SK-N-SH (cell line): ENCODE data around the gene HEY2. TPM values are rescaled to one million over a fixed set of nuclear protein-coding genes. Genes with fewer than 3 reads are reported as not detected.

Experiments
- CTCF ChIA-PET: fragments of 300-600, 350-600 bp; formaldehyde crosslinking; extraction: SDS; loops from one replicate; lab custom pipeline; 2021; lab: Yijun Ruan, JAX
- POLR2A ChIA-PET: fragments of 350-600 bp; sonication (Branson Sonifier 250); formaldehyde crosslinking; extraction: SDS; loops from one replicate; lab custom pipeline; 2020; ENCODE audit warnings: antibody characterized with exemption, inconsistent platforms; lab: Yijun Ruan, JAX
- DNase-seq: peaks from one replicate; pipeline ENCODE4 v3.0.0; 2012
- H2AFZ ChIP-seq: fragments of 200-600 bp; sonication (generic); 2 replicates; pipeline ENCODE4 v1.8.1; 2016; ENCODE audit warnings: antibody characterized with exemption, mild to moderate bottlenecking, low read depth
- H3F3A ChIP-seq: fragments of 200-600 bp; sonication (generic); replicated peaks from 2 replicates; pipeline ENCODE3; 2016; ENCODE audit warnings: antibody characterized with exemption, mild to moderate bottlenecking; ENCODE audit not compliant: insufficient read depth
- H3K27ac ChIP-seq, 2 experiments: fragments of 200-500 bp in 1 of 2; fragments of 200-600 bp in 1 of 2; sonication (Bioruptor generic) in 1 of 2; sonication (generic), shearing (Covaris generic) in 1 of 2; 2 replicates each; pipeline versions ENCODE4 v1.5.1 to v1.6.1; 2014 to 2016; ENCODE audit warnings: low read depth in 2 of 2, inconsistent platforms in 1 of 2, low read length in 1 of 2, mild to moderate bottlenecking in 1 of 2, mixed read lengths in 1 of 2
- H3K27me3 ChIP-seq: fragments of 200-600 bp; sonication (generic), shearing (Covaris generic); 2 replicates; pipeline ENCODE4 v1.6.1; 2016; ENCODE audit warnings: mixed run types; ENCODE audit not compliant: insufficient read depth
- H3K36me3 ChIP-seq, 2 experiments: fragments of 200-500 bp in 1 of 2; fragments of 200-600 bp in 1 of 2; sonication (Bioruptor generic) in 1 of 2; sonication (generic) in 1 of 2; replicated peaks in 1 of 2; 2 replicates each; pipeline versions ENCODE3 to v1.5.1; 2014 to 2016; ENCODE audit warnings: low read length in 1 of 2, mild to moderate bottlenecking in 1 of 2; ENCODE audit not compliant: insufficient read depth in 2 of 2, control insufficient read depth in 1 of 2
- H3K4me1 ChIP-seq, 2 experiments: fragments of 200-500 bp in 1 of 2; fragments of 200-600 bp in 1 of 2; sonication (Bioruptor generic) in 1 of 2; sonication (generic), shearing (Covaris generic) in 1 of 2; 2 replicates each; pipeline versions ENCODE4 v1.5.1 to v1.6.1; 2014 to 2016; ENCODE audit warnings: low read depth in 1 of 2, low read length in 1 of 2, mixed run types in 1 of 2; ENCODE audit not compliant: insufficient read depth in 2 of 2, control insufficient read depth in 1 of 2
- H3K4me2 ChIP-seq: fragments of 200-600 bp; sonication (generic), shearing (Covaris generic); 2 replicates; pipeline ENCODE4 v1.6.1; 2017; ENCODE audit warnings: mixed run types
- H3K4me3 ChIP-seq, 2 experiments: fragments of 200-500 bp in 1 of 2; fragments of 200-600 bp in 1 of 2; sonication (Bioruptor generic) in 1 of 2; sonication (generic), shearing (Covaris generic) in 1 of 2; 2 replicates each; pipeline versions ENCODE4 v1.5.1 to v1.8.1; 2014 to 2016; ENCODE audit warnings: low read depth in 2 of 2, inconsistent platforms in 1 of 2, low read length in 1 of 2, mild to moderate bottlenecking in 1 of 2, mixed read lengths in 1 of 2, moderate library complexity in 1 of 2
- H3K79me2 ChIP-seq: fragments of 200-600 bp; sonication (generic); 2 replicates; pipeline ENCODE4 v1.8.1; 2017; ENCODE audit warnings: mild to moderate bottlenecking; ENCODE audit not compliant: insufficient read depth
- H3K9ac ChIP-seq: fragments of 200-600 bp; sonication (generic); 2 replicates; pipeline ENCODE4 v1.6.1; 2017; ENCODE audit warnings: mixed run types
- H3K9me2 ChIP-seq: fragments of 200-600 bp; sonication (generic); 2 replicates; pipeline ENCODE4 v1.6.1; 2017; ENCODE audit warnings: mixed run types
- H3K9me3 ChIP-seq: fragments of 200-600 bp; sonication (generic); 2 replicates; pipeline ENCODE4 v1.6.1; 2017; ENCODE audit warnings: mixed run types, mild to moderate bottlenecking, moderate library complexity
- H4K20me1 ChIP-seq: fragments of 200-600 bp; sonication (generic); 2 replicates; pipeline ENCODE4 v1.6.1; 2017; ENCODE audit warnings: mild to moderate bottlenecking, mixed run types; ENCODE audit not compliant: insufficient read depth
- ELF1 ChIP-seq: IDR thresholded peaks from 2 replicates; pipeline ENCODE4 v1.4.0; 2012
- EP300 ChIP-seq, 2 experiments: IDR thresholded peaks; 2 replicates each; pipeline versions ENCODE4 v1.4.0 to v1.6.1; 2012; ENCODE audit warnings: borderline replicate concordance in 1 of 2, low read depth in 1 of 2, low read length in 1 of 2
- FOXM1 ChIP-seq: IDR thresholded peaks from 2 replicates; pipeline ENCODE4 v1.4.0; 2012; ENCODE audit warnings: low read depth, mild to moderate bottlenecking
- GATA2 ChIP-seq: sonication (generic); formaldehyde crosslinking; IDR thresholded peaks from 2 replicates; pipeline ENCODE4 v1.5.0; 2020; ENCODE audit warnings: mild to moderate bottlenecking, missing genetic modification reagents
- MAX ChIP-seq: IDR thresholded peaks from 2 replicates; pipeline ENCODE4 v1.4.0; 2012; ENCODE audit warnings: low read depth
- MXI1 ChIP-seq: IDR thresholded peaks from 2 replicates; pipeline ENCODE4 v1.6.1; 2012; ENCODE audit warnings: mild to moderate bottlenecking, low read depth, low read length, improper control_type of control experiment
- NRF1 ChIP-seq: IDR thresholded peaks from 2 replicates; pipeline ENCODE4 v1.6.1; 2012; ENCODE audit warnings: low read depth, mild to moderate bottlenecking, low read length
- RCOR1 ChIP-seq: fragments of 150-350 bp; IDR thresholded peaks from 2 replicates; pipeline ENCODE4 v1.6.1; 2017; ENCODE audit warnings: antibody characterized with exemption, low read length
- RFX5 ChIP-seq: IDR thresholded peaks from 2 replicates; pipeline ENCODE4 v1.6.1; 2012; ENCODE audit warnings: mild to moderate bottlenecking, improper control_type of control experiment, low read length
- RXRA ChIP-seq: IDR thresholded peaks from 2 replicates; pipeline ENCODE4 v1.4.0; 2012; ENCODE audit warnings: low read depth, mild to moderate bottlenecking, borderline replicate concordance
- SIN3A ChIP-seq: IDR thresholded peaks from 2 replicates; pipeline ENCODE4 v1.6.1; 2012; ENCODE audit warnings: low read depth, mild to moderate bottlenecking, low read length, moderate library complexity, borderline replicate concordance
- TAF1 ChIP-seq: IDR thresholded peaks from 2 replicates; pipeline ENCODE4 v1.6.1; 2012; ENCODE audit warnings: low read depth, mild to moderate bottlenecking, low read length, moderate library complexity, borderline replicate concordance
- TCF12 ChIP-seq: IDR thresholded peaks from 2 replicates; pipeline ENCODE4 v1.4.0; 2012
- TEAD4 ChIP-seq: IDR thresholded peaks from 2 replicates; pipeline ENCODE4 v1.4.0; 2012; ENCODE audit warnings: mild to moderate bottlenecking, borderline replicate concordance; ENCODE audit not compliant: insufficient read depth
- YY1 ChIP-seq: IDR thresholded peaks from 2 replicates; pipeline ENCODE4 v1.4.0; 2012; ENCODE audit warnings: low read depth, mild to moderate bottlenecking
- WGBS: methylation state at CpG from one replicate; pipeline ENCODE4 v1.1.6; 2017; ENCODE audit warnings: low lambda C conversion rate; 5-methylcytosine and 5-hydroxymethylcytosine counted together
- polyA plus RNA-seq, 3 experiments: library from polyadenylated mRNA; depleted of rRNA; stranded (reverse); fragments of >200 nt; gene quantifications; 2 replicates each; pipeline ENCODE4 v1.2.3, GENCODE V29; 2012
- TF ChIP-seq, protein P1 (sequence below): fragments of 200-600 bp; sonication (generic); IDR thresholded peaks from 2 replicates; pipeline ENCODE4 v1.6.1; 2017; ENCODE audit warnings: antibody characterized with exemption, mild to moderate bottlenecking, moderate library complexity

The HEY2 gene
- polyA plus RNA-seq, 1 of the 3 experiments (the other 2 are of a cell fraction): not detected

DNA sequence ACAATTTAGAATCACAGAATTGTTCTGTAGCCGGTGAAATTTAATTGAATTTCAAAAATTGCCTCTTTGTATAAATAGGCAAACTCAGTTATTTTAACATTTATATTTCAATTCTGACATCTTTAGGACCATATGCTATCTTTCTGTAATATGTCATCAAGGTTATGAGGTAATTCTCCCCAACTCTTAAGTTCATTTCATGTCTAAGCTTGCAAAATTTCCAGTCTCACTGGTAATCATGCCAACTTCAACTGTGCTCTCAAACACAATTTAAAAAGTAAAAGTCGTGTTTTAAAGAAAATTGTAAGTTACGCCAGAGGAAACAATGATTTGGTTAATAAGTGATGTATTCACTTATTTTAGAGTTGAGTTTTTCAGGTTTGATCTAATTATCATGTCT is 42.7 kb downstream of the HEY2 start:
- Histone ChIP-seq H3K79me2 (peaks cover 51% of the 10 kb centered on the region), H3K9me2 (no peaks in the 10 kb centered on the region), H3K4me2 (peak overlapping the region; percentile 95), H3K27ac (peak overlapping the region; percentile 86 to 97), H3K4me3 (peak overlapping the region; percentile 67 to 92; a peak in 3 of 4 replicates), H4K20me1 (no peaks in the 10 kb centered on the region), H3K9me3 (no peaks in the 10 kb centered on the region), H3K4me1 (peaks cover 37 to 44% of the 10 kb centered on the region in 2 experiments), H3F3A (peaks cover 47% of the 10 kb centered on the region), H2AFZ (no peak overlapping the region), H3K9ac (peak overlapping the region; percentile 86; the same call in 1 of the 2 replicates), H3K36me3 (peaks cover 5 to 6% of the 10 kb centered on the region in 2 experiments), H3K27me3 (no peaks in the 10 kb centered on the region)
- ChIA-PET POLR2A (interaction anchor here (2.3 to 4.0 kb wide), 3 partner anchors 11 to 165 kb away, joined by 14 to 61 read pairs (median 44); partner anchors contain the start of gene HINT3), CTCF (interaction anchor here (0.6 to 4.7 kb wide), 40 partner anchors 10 to 219 kb away, joined by 3 to 65 read pairs (median 5); partner anchors contain the start of gene HINT3)
- 39% methylated on average over 3 of the region's 3 CpGs for WGBS
- TF ChIP-seq SIN3A: no peak
- TF ChIP-seq MXI1: no peak
- TF ChIP-seq YY1: no peak
- TF ChIP-seq RFX5: no peak
- no peak for TF ChIP-seq FOXM1
- TF ChIP-seq ELF1: no peak
- no peak for TF ChIP-seq TAF1
- no peak for TF ChIP-seq MAX
- no peak for TF ChIP-seq NRF1
- TF ChIP-seq GATA2 (CRISPR knock-in tag): no peak
- TF ChIP-seq RCOR1: no peak
- no peak for TF ChIP-seq RXRA
- no peak for DNase-seq

- DNase-seq: no peak
Observed at GRCh38 chr6:125792680-125793079, 43.2 kb downstream of the HEY2 start.

More at GRCh38 chr6:125792680-125793079, 43.2 kb downstream of the HEY2 start:
- no peaks in the 10 kb centered on the region for H3K27me3 ChIP-seq
- H3K9me2 ChIP-seq: no peaks in the 10 kb centered on the region
- H3K9ac ChIP-seq: peak overlapping the region; percentile 86; the same call in 1 of the 2 replicates
- POLR2A ChIA-PET: interaction anchor here (4.0 kb wide), 1 partner anchor 164 kb away, joined by 44 read pairs; the partner anchor contains the start of gene HINT3
- H2AFZ ChIP-seq: no peak overlapping the region
- peaks cover 47% of the 10 kb centered on the region for H3F3A ChIP-seq
- H3K4me2 ChIP-seq: peak overlapping the region; percentile 95
- CTCF ChIA-PET: interaction anchor here (0.6 to 4.7 kb wide), 13 partner anchors 11 to 182 kb away, joined by 3 to 65 read pairs (median 10); partner anchors contain the start of gene HINT3
- H3K4me1 ChIP-seq: peaks cover 39 to 44% of the 10 kb centered on the region in 2 experiments
- H3K36me3 ChIP-seq: peaks cover 7 to 10% of the 10 kb centered on the region in 2 experiments
- TF ChIP-seq, protein P1, sequence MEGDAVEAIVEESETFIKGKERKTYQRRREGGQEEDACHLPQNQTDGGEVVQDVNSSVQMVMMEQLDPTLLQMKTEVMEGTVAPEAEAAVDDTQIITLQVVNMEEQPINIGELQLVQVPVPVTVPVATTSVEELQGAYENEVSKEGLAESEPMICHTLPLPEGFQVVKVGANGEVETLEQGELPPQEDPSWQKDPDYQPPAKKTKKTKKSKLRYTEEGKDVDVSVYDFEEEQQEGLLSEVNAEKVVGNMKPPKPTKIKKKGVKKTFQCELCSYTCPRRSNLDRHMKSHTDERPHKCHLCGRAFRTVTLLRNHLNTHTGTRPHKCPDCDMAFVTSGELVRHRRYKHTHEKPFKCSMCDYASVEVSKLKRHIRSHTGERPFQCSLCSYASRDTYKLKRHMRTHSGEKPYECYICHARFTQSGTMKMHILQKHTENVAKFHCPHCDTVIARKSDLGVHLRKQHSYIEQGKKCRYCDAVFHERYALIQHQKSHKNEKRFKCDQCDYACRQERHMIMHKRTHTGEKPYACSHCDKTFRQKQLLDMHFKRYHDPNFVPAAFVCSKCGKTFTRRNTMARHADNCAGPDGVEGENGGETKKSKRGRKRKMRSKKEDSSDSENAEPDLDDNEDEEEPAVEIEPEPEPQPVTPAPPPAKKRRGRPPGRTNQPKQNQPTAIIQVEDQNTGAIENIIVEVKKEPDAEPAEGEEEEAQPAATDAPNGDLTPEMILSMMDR: no peak
- 0 out of 4 replicates have a peak, but pooled peaks of 1 of the 2 experiments have one; percentile 3 for TF ChIP-seq EP300 (IDR thresholded peaks at IDR 0.05; ENCODE audit: borderline replicate concordance in 1 of 2, low read depth in 1 of 2, low read length in 1 of 2)
- peak; percentile 33; the same call in 1 of the 2 replicates for TF ChIP-seq TCF12
- TF ChIP-seq TEAD4: no peak
- H3K27ac ChIP-seq: peak overlapping the region; percentile 86 to 97
- H3K4me3 ChIP-seq: peak overlapping the region; percentile 67 to 92; a peak in 3 of 4 replicates
- H3K9me3 ChIP-seq: no peaks in the 10 kb centered on the region
- H4K20me1 ChIP-seq: no peaks in the 10 kb centered on the region
- peaks cover 55% of the 10 kb centered on the region for H3K79me2 ChIP-seq
